Fibroblast of skin of left quadriceps (primary cell): ENCODE measurements around the gene ORC2.

Source experiments
- DNase-seq, 2 experiments: peaks; one replicate each; pipeline ENCODE4 v3.0.0-alpha.2; 2013; ENCODE audit warnings: low read depth in 2 of 2

ORC2 gene

DNA sequence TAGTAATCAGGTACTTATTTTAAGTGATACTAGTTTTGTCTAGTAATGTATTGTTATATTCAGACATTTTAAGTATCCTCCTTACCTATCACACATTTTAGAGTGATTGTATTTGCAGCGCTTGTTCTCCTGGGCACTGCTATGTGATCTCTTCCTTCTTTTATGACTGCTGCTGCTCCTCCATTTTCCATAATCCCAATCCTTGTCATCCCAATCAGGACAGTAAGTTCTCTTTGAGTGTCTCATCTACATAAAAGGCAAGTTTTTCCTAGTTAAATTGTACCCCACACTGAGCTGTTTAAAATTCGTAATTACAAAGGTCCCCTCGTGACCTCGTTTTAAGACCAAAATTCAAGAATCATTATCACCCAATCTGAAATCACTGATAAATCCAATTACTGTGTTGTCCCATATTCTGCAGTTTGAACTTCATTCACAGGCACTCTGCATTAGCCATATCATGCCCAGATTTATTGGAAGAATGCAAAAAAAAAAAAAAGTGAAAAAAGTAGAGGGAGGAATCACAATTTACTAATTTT is 101.8 kb downstream of the ORC2 start:
- no peak for DNase-seq

DNA sequence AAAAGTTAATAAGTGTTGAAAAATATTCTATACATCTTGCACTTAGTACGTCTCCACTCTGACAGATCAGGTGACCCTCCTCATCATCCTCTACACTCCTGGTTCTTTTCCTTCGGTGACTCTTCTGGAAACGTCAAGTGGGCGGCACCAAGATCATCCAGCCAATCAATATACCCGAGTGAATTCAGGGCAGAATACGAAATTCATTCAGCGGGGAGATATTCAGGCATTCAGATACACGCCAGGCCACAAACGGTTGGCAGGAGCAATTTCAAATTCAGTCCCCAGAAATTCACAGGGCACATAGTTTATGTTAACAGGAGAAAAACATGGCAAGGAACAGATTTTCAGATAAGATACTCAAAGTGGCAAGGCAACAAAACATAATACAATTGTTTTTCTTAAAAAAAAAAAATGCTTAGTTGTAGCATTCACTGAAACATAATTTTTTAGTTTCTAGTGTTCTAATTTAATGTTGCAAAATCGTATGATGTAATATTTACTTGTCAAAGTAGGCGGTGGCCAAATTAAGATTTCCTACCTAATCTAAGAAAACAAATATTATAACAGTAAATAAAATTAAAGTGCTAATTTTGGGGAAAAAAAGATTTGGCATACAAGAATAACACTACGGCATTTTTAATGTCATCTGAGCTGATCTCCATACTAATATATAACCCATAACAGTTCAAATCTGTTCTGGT is 103.2 kb downstream of the ORC2 start:
- no peak for DNase-seq
